Lung microvascular endothelial cell (primary cell): ENCODE data around the gene RALGDS. TPM values are rescaled to one million over a fixed set of nuclear protein-coding genes. Genes with fewer than 3 reads are reported as not detected.
"Not testable (repeated sequence)": the region's sequence is repeated elsewhere in the genome, so short reads cannot be mapped to it uniquely, and the experiment has no call there.

ENCODE experiments used
- DNase-seq, 2 donors: peaks; one replicate each; pipeline versions ENCODE4 v3.0.0 to v3.0.0-alpha.2; 2010; ENCODE audit warnings: low read depth in 2 of 2
- total RNA-seq: library from RNA; depleted of rRNA; stranded (reverse); fragments of >200 nt; gene quantifications from 2 replicates; pipeline ENCODE4 v1.2.1, GENCODE V29; 2014

The RALGDS gene
- total RNA-seq, result 27.0 and 37.5 TPM in 2 replicates

GRCh38 chr9:133121198-133121914, at the start of gene RALGDS:
TSS of gene RALGDS (minus strand) at chr9:133121240. CDS start at chr9:133121154, 86 bp downstream.
- peak; percentile 87 to 92 for DNase-seq

GRCh38 chr9:133170716-133171115, 49.7 kb upstream of the RALGDS start:
- DNase-seq, result no peak

GRCh38 chr9:133169687-133170086, 48.6 kb upstream of the RALGDS start:
- not testable (repeated sequence) for DNase-seq

- DNase-seq, result no peak
Measured at GRCh38 chr9:133169102-133169501, 48.1 kb upstream of the RALGDS start.

- DNase-seq, result no peak
Measured at GRCh38 chr9:133168432-133168831, 47.4 kb upstream of the RALGDS start.

GRCh38 chr9:133167769-133168168, 46.7 kb upstream of the RALGDS start:
- no peak for DNase-seq

GRCh38 chr9:133167096-133167730, 46.2 kb upstream of the RALGDS start:
- no peak for DNase-seq

GRCh38 chr9:133166392-133166791, 45.4 kb upstream of the RALGDS start:
- no peak for DNase-seq

- no peak for DNase-seq
Measured at GRCh38 chr9:133165452-133165730, 44.4 kb upstream of the RALGDS start.

GRCh38 chr9:133164191-133164590, 43.2 kb upstream of the RALGDS start:
- DNase-seq, result no peak

GRCh38 chr9:133163504-133164172, 42.6 kb upstream of the RALGDS start, which contains the start of gene GBGT1:
TSS of gene GBGT1 (minus strand) at chr9:133163914. CDS start at chr9:133162412, 1,502 bp downstream.
- peak in 1 of 2 donors; percentile 71 for DNase-seq

- no peak for DNase-seq
Measured at GRCh38 chr9:133162861-133163503, 41.9 kb upstream of the RALGDS start.

- DNase-seq, result no peak
Measured at GRCh38 chr9:133161547-133161950, 40.5 kb upstream of the RALGDS start.

GRCh38 chr9:133160742-133161546, 39.9 kb upstream of the RALGDS start:
- peak; percentile 59 to 69 for DNase-seq

- DNase-seq, result no peak
Measured at GRCh38 chr9:133158695-133159094, 37.7 kb upstream of the RALGDS start.

- DNase-seq, result no peak
Measured at GRCh38 chr9:133155156-133155555, 34.1 kb upstream of the RALGDS start.

GRCh38 chr9:133154097-133154989, 33.3 kb upstream of the RALGDS start:
- no peak for DNase-seq

- peak in 1 of 2 donors; percentile 49 for DNase-seq
Measured at GRCh38 chr9:133153227-133154096, 32.4 kb upstream of the RALGDS start.
